HepG2 (cell line): ENCODE data around the gene CHP1. TPM values are rescaled to one million over a fixed set of nuclear protein-coding genes. Genes with fewer than 3 reads are reported as not detected.

Experiments
- ATAC-seq: fragments of 200-7000 bp; cut with Tn5 transposase; 3 replicates; pipeline ENCODE4 v1.9.1; 2020; ENCODE audit warnings: mild to moderate bottlenecking, moderate library complexity
- BruUV-seq: library from RNA; stranded (reverse); fragments of 400-500 nt; replicated peaks from 2 replicates; lab custom pipeline; 2021; lab: Mats Ljungman, UMichigan
- CTCF ChIA-PET: fragments of 300-600 bp; formaldehyde crosslinking; extraction: SDS; loops from one replicate; lab custom pipeline; 2021; ENCODE audit warnings: low total read pairs, inconsistent platforms, low intra/inter-chr PET ratio; lab: Yijun Ruan, JAX
- POLR2A ChIA-PET: fragments of 350-600 bp; sonication (Branson Sonifier 250); formaldehyde crosslinking; loops from one replicate; lab custom pipeline; 2020; ENCODE audit warnings: antibody characterized with exemption, inconsistent platforms; lab: Yijun Ruan, JAX
- DNase-seq: peaks from one replicate; pipeline ENCODE4 v3.0.0-alpha.2; 2015; ENCODE audit warnings: low spot score
- FAIRE-seq: peaks from 3 replicates; lab custom pipeline; 2011; peaks lifted over from hg19 to GRCh38; lab: Jason Lieb, UNC
- H2AFZ ChIP-seq: one replicate; pipeline ENCODE4 v1.6.1; 2011; ENCODE audit warnings: low read length, inconsistent platforms
- H3K27ac ChIP-seq: fragments of 300-600 bp; 3 replicates; pipeline ENCODE4 v1.8.0; 2011; ENCODE audit warnings: mixed run types, mild to moderate bottlenecking, mixed read lengths, low read length, inconsistent platforms; ENCODE audit not compliant: insufficient read depth; ENCODE audit errors: extremely low read length
- H3K27me3 ChIP-seq, 2 experiments: fragments of 200-600 bp in 1 of 2; 2 replicates in 1 of 2; 3 replicates in 1 of 2; pipeline versions ENCODE4 v1.6.0 to v1.8.0; 2011; ENCODE audit warnings: low read length in 2 of 2, mild to moderate bottlenecking in 2 of 2, moderate library complexity in 2 of 2, inconsistent platforms in 1 of 2; ENCODE audit not compliant: insufficient read depth in 2 of 2, control insufficient read depth in 1 of 2
- H3K36me3 ChIP-seq, 2 experiments: fragments of 200-600 bp in 1 of 2; replicated peaks in 1 of 2; 2 replicates in 1 of 2; 3 replicates in 1 of 2; pipeline versions ENCODE4 v1.5.1 to v1.8.0; 2011; ENCODE audit warnings: low read length in 2 of 2, inconsistent platforms in 1 of 2; ENCODE audit not compliant: insufficient read depth in 2 of 2, control insufficient read depth in 1 of 2
- H3K4me1 ChIP-seq: 2 replicates; pipeline ENCODE4 v1.5.1; 2012; ENCODE audit warnings: low read length, inconsistent platforms; ENCODE audit not compliant: insufficient read depth
- H3K4me2 ChIP-seq: 2 replicates; pipeline ENCODE4 v1.6.0; 2011; ENCODE audit warnings: low read depth, low read length, inconsistent platforms
- H3K4me3 ChIP-seq, 3 experiments: fragments of 200-600 bp in 1 of 3; sonication (generic), shearing (Covaris generic) in 1 of 3; replicated peaks in 1 of 3; 2 replicates each; pipeline ENCODE4 v1.5.1; 2011 to 2016; ENCODE audit warnings: low read length in 3 of 3, inconsistent platforms in 2 of 3, low read depth in 2 of 3, mild to moderate bottlenecking in 2 of 3, control low read depth in 1 of 3, mixed read lengths in 1 of 3; ENCODE audit not compliant: insufficient read depth in 1 of 3
- H3K79me2 ChIP-seq: one replicate; pipeline ENCODE4 v1.6.1; 2011; ENCODE audit warnings: low read length, inconsistent platforms; ENCODE audit not compliant: insufficient read depth
- H3K9ac ChIP-seq: 2 replicates; pipeline ENCODE4 v1.6.0; 2011; ENCODE audit warnings: mild to moderate bottlenecking, low read depth, low read length, inconsistent platforms; ENCODE audit not compliant: insufficient read depth
- H3K9me3 ChIP-seq: 2 replicates; pipeline ENCODE4 v1.5.1; 2012; ENCODE audit warnings: mild to moderate bottlenecking, low read length
- H4K20me1 ChIP-seq: 2 replicates; pipeline ENCODE4 v1.6.0; 2011; ENCODE audit warnings: inconsistent platforms, mild to moderate bottlenecking, low read length, moderate library complexity; ENCODE audit not compliant: insufficient read depth
- ONECUT2 ChIP-seq: sonication (generic); formaldehyde crosslinking; IDR thresholded peaks from 2 replicates; pipeline ENCODE4 v1.4.0; 2020; ENCODE audit warnings: missing genetic modification reagents
- SMC3 ChIP-seq: IDR thresholded peaks from 2 replicates; pipeline ENCODE4 v1.6.1; 2011; ENCODE audit warnings: low read length, improper control_type of control experiment
- TFE3 ChIP-seq: IDR thresholded peaks from 2 replicates; pipeline ENCODE4 v1.6.1; 2016
- ZNF446 ChIP-seq: sonication (generic); formaldehyde crosslinking; IDR thresholded peaks from 2 replicates; pipeline ENCODE4 v1.5.0; 2020; ENCODE audit warnings: mild to moderate bottlenecking, missing genetic modification reagents
- ZNF615 ChIP-seq: sonication (generic); formaldehyde crosslinking; IDR thresholded peaks from 2 replicates; pipeline ENCODE4 v1.5.0; 2020; ENCODE audit warnings: mild to moderate bottlenecking, missing genetic modification reagents, borderline replicate concordance
- ZNF775 ChIP-seq: sonication (generic); formaldehyde crosslinking; IDR thresholded peaks from 2 replicates; pipeline ENCODE4 v1.4.0; 2020; ENCODE audit warnings: missing genetic modification reagents, mild to moderate bottlenecking, moderate library complexity, borderline replicate concordance
- ZNF816 ChIP-seq: sonication (generic); formaldehyde crosslinking; IDR thresholded peaks from 2 replicates; pipeline ENCODE4 v1.8.0; 2022; ENCODE audit warnings: missing genetic modification reagents, mild to moderate bottlenecking, borderline replicate concordance
- WGBS: methylation state at CpG from one replicate; pipeline ENCODE4 v1.1.6; 2017; ENCODE audit warnings: low lambda C conversion rate; 5-methylcytosine and 5-hydroxymethylcytosine counted together
- in situ Hi-C: cut with HindIII; loops from 2 replicates; pipeline ENCODE4 v1.10.0; 2017; ENCODE audit warnings: low pct_unique_long_range_greater_than_20kb; ENCODE audit not compliant: extremely low pct_ligation_motif_present
- intact Hi-C: fragments of 100-400 bp; cut with micrococcal nuclease; formaldehyde crosslinking; loops from one replicate; pipeline ENCODE4 v1.10.0; 2022; ENCODE audit not compliant: unreplicated experiment
- polyA plus RNA-seq, 8 experiments: library from polyadenylated mRNA; depleted of rRNA in 3 of 8; stranded (reverse) in 7 of 8; unstranded in 1 of 8; fragments of >200 nt; fragmentation: Illumina TruSeq in 4 of 8; extraction: Trizol in 4 of 8; gene quantifications; 2 replicates each; pipeline versions ENCODE4 v1.2.1 to v1.2.3, GENCODE V29; 2011 to 2016; ENCODE audit warnings: low read depth in 4 of 8, missing spikeins in 1 of 8, mixed read lengths in 1 of 8; ENCODE audit not compliant: insufficient read depth in 1 of 8
- total RNA-seq, 5 experiments: library from RNA; depleted of rRNA; stranded (reverse); fragments of >200 nt; fragmentation: Illumina TruSeq; extraction: Trizol; gene quantifications; 2 replicates each; pipeline ENCODE4 v1.2.3, GENCODE V29; 2016; ENCODE audit warnings: low read depth in 1 of 5
- TF ChIP-seq, protein P1 (sequence below): sonication (generic); formaldehyde crosslinking; IDR thresholded peaks from 2 replicates; pipeline ENCODE4 v1.4.0; 2020; ENCODE audit warnings: mild to moderate bottlenecking, missing genetic modification reagents

Gene CHP1
- total and polyA plus RNA-seq, 2 of the 13 experiments (the other 11 are each of a cell fraction or from before 2014, with no cell fraction given) = 49.6 to 76.4 TPM

GRCh38 chr15:41219381-41219780, 11.7 kb upstream of the CHP1 start:
- Histone ChIP-seq H3K27me3 (peaks cover 0 to 8% of the 10 kb centered on the region in 2 experiments; a peak in 2 of 5 replicates), H3K79me2 (no peaks in the 10 kb centered on the region), H2AFZ (no peak overlapping the region), H3K4me1 (peaks cover 6% of the 10 kb centered on the region; the same call in 1 of the 2 replicates), H3K4me3 (no peak overlapping the region), H3K36me3 (no peaks in the 10 kb centered on the region), H3K4me2 (no peak overlapping the region), H3K9me3 (no peaks in the 10 kb centered on the region), H3K9ac (no peak overlapping the region)
- DNase-seq (no peak), FAIRE-seq (no peak)
- BruUV-seq = no TSS peak
- intact Hi-C loops = no loop called here
- in situ Hi-C loops = no loop called here
- ChIA-PET CTCF (no interaction called here), POLR2A (interaction anchor here (0.6 kb wide), 1 partner anchor 172 kb away, joined by 5 read pairs; no protein-coding TSS in a partner anchor)
- TF ChIP-seq ZNF446 (CRISPR knock-in tag) = no peak
- TF ChIP-seq, all 625 proteins: peak for 0
- WGBS = 34% methylated on average over 3 of the region's 3 CpGs
- ATAC-seq = no peak
- no peak overlapping the region for H3K27ac ChIP-seq
- no peaks in the 10 kb centered on the region for H4K20me1 ChIP-seq

GRCh38 chr15:41230345-41230649, 771 bp upstream of the CHP1 start:
- Histone ChIP-seq H3K4me3 (peak overlapping the region in 1 of 3 experiments; percentile 89; a peak in 1 of 6 replicates), H3K4me1 (peaks cover 31% of the 10 kb centered on the region), H3K36me3 (no peaks in the 10 kb centered on the region), H3K27me3 (no peaks in the 10 kb centered on the region), H2AFZ (no peak overlapping the region), H3K79me2 (peaks cover 37% of the 10 kb centered on the region), H4K20me1 (no peaks in the 10 kb centered on the region), H3K9ac (no peak overlapping the region), H3K9me3 (no peaks in the 10 kb centered on the region), H3K4me2 (peak overlapping the region; percentile 86), H3K27ac (no peak overlapping the region)
- FAIRE-seq = no peak
- no peak for ATAC-seq
- ChIA-PET POLR2A (interaction anchor here (1.0 to 1.9 kb wide), 8 partner anchors 10 to 114 kb away, joined by 3 to 26 read pairs (median 6); partner anchors contain the start of genes INO80, NUSAP1 and OIP5), CTCF (no interaction called here)
- in situ Hi-C loops (no loop called here), intact Hi-C loops (loop anchor here (5.0 kb wide), 2 partner anchors 52 to 102 kb away; partner anchors contain the start of genes NUSAP1 and OIP5)
- TF ChIP-seq SMC3 (0 out of 2 replicates have a peak, but pooled peaks have one; percentile 2), TFE3 (CRISPR knock-in tag) (no peak), ONECUT2 (CRISPR knock-in tag) (no peak), ZNF615 (CRISPR knock-in tag) (0 out of 2 replicates have a peak, but pooled peaks have one; percentile 71), ZNF775 (CRISPR knock-in tag) (0 out of 2 replicates have a peak, but pooled peaks have one; percentile 0), ZNF816 (CRISPR knock-in tag) (no peak)
- TF ChIP-seq, protein P1, sequence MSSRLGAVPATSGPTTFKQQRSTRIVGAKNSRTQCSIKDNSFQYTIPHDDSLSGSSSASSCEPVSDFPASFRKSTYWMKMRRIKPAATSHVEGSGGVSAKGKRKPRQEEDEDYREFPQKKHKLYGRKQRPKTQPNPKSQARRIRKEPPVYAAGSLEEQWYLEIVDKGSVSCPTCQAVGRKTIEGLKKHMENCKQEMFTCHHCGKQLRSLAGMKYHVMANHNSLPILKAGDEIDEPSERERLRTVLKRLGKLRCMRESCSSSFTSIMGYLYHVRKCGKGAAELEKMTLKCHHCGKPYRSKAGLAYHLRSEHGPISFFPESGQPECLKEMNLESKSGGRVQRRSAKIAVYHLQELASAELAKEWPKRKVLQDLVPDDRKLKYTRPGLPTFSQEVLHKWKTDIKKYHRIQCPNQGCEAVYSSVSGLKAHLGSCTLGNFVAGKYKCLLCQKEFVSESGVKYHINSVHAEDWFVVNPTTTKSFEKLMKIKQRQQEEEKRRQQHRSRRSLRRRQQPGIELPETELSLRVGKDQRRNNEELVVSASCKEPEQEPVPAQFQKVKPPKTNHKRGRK (CRISPR knock-in tag) = 0 out of 2 replicates have a peak, but pooled peaks have one; percentile 57
- BruUV-seq = no TSS peak
- no peak for DNase-seq
- 40% methylated on average over 10 of the region's 10 CpGs for WGBS
